Liver (tissue), 3 donors: ENCODE results near the gene LRRFIP1.

Experiments used
- JUND ChIP-seq, 2 donors: IDR thresholded peaks; 2 replicates each; pipeline ENCODE4 v1.6.1; 2016; ENCODE audit warnings: antibody characterized with exemption in 2 of 2
- NR2F2 ChIP-seq: IDR thresholded peaks from 2 replicates; pipeline ENCODE4 v1.6.1; 2016; ENCODE audit warnings: antibody characterized with exemption
- REST ChIP-seq: IDR thresholded peaks from 2 replicates; pipeline ENCODE4 v1.6.1; 2016; ENCODE audit warnings: antibody characterized with exemption, mild to moderate bottlenecking
- TF ChIP-seq, protein P1 (sequence below): fragments of 150-350 bp; IDR thresholded peaks from 2 replicates; pipeline ENCODE4 v1.5.1; 2017; ENCODE audit warnings: improper control_type of control experiment, low read depth, low read length; ENCODE audit not compliant: missing input control
- donor health status: healthy.
- donor health status: healthy.

DNA sequence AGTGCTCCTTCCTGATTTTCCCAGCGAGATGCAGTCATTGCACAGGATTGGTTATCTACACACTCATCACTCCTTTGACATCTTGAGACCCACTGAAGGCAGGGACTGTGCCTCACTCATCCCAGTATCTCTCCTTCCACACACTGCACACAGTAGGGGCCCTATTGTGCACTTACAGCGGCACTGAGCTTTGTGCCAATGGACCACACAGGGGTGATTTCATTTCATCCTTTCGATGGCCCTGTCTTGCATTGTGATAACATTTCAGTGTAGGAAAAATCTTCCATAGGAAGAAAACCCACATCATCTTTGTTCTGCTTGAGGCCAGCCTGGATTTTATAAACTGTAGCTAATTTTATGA lies 11.0 kb upstream of the LRRFIP1 start:
- TF ChIP-seq, protein P1, sequence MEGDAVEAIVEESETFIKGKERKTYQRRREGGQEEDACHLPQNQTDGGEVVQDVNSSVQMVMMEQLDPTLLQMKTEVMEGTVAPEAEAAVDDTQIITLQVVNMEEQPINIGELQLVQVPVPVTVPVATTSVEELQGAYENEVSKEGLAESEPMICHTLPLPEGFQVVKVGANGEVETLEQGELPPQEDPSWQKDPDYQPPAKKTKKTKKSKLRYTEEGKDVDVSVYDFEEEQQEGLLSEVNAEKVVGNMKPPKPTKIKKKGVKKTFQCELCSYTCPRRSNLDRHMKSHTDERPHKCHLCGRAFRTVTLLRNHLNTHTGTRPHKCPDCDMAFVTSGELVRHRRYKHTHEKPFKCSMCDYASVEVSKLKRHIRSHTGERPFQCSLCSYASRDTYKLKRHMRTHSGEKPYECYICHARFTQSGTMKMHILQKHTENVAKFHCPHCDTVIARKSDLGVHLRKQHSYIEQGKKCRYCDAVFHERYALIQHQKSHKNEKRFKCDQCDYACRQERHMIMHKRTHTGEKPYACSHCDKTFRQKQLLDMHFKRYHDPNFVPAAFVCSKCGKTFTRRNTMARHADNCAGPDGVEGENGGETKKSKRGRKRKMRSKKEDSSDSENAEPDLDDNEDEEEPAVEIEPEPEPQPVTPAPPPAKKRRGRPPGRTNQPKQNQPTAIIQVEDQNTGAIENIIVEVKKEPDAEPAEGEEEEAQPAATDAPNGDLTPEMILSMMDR, result no peak
- TF ChIP-seq REST, result no peak
- TF ChIP-seq JUND (IDR thresholded peaks at IDR 0.05), result no peak
- no peak for TF ChIP-seq NR2F2
